Stimulated activated naive B cell treated with anti-CD40 and anti-IgM and Interleukin-4, amounts not matched to agents 10 μg/mL and 1 μg/mL and 100 μg/mL, for 72 hours (primary cell): ENCODE measurements around the gene OTUB2.
A peak's percentile ranks its signal among the peaks of the same experiment; 100 is the strongest.

Experiments
- ATAC-seq, 2 donors: fragments of 150-1000 bp; cut with Tn5 transposase; replicated peaks; 2 replicates each; pipeline ENCODE4 v1.10.0; 2021; ENCODE audit warnings: moderate library complexity in 1 of 2
- DNase-seq: peaks from one replicate; pipeline ENCODE4 v3.0.0; 2021
- H3K27ac Mint-ChIP-seq: one replicate; pipeline ENCODE4 v1.8.0; 2022; ENCODE audit warnings: mild to moderate bottlenecking, mixed read lengths
- H3K27me3 Mint-ChIP-seq, 2 donors: one replicate each; pipeline ENCODE4 v1.8.0; 2022; ENCODE audit warnings: mixed read lengths in 2 of 2
- H3K36me3 Mint-ChIP-seq, 2 donors: one replicate each; pipeline ENCODE4 v1.8.0; 2022; ENCODE audit warnings: mixed read lengths in 2 of 2, mild to moderate bottlenecking in 1 of 2
- H3K4me1 Mint-ChIP-seq, 2 donors: one replicate each; pipeline ENCODE4 v1.8.0; 2022; ENCODE audit warnings: mixed read lengths in 2 of 2, mild to moderate bottlenecking in 1 of 2
- H3K4me3 Mint-ChIP-seq, 2 donors: one replicate each; pipeline ENCODE4 v1.8.0; 2022; ENCODE audit warnings: mild to moderate bottlenecking in 2 of 2, mixed read lengths in 2 of 2, moderate library complexity in 1 of 2
- H3K9me3 Mint-ChIP-seq, 2 donors: one replicate each; pipeline ENCODE4 v1.8.0; 2022; ENCODE audit warnings: mixed read lengths in 2 of 2, mild to moderate bottlenecking in 1 of 2

OTUB2 gene

GRCh38 chr14:94021001-94021400 lies 5.1 kb upstream of the OTUB2 start:
- no peak for DNase-seq
- H3K27ac Mint-ChIP-seq = no peak overlapping the region
- H3K9me3 Mint-ChIP-seq = no peaks in the 10 kb centered on the region
- peaks cover 51 to 67% of the 10 kb centered on the region in 2 donors for H3K27me3 Mint-ChIP-seq
- no peaks in the 10 kb centered on the region for H3K36me3 Mint-ChIP-seq
- peak in 1 of 2 donors; percentile 17 for ATAC-seq
- peaks cover 0 to 2% of the 10 kb centered on the region in 2 donors for H3K4me1 Mint-ChIP-seq
- H3K4me3 Mint-ChIP-seq = no peak overlapping the region

- DNase-seq (no peak), ATAC-seq (no peak)
- no peaks in the 10 kb centered on the region for H3K36me3 Mint-ChIP-seq
- no peaks in the 10 kb centered on the region for H3K9me3 Mint-ChIP-seq
- no peak overlapping the region for H3K27ac Mint-ChIP-seq
- H3K27me3 Mint-ChIP-seq = peaks cover 50 to 62% of the 10 kb centered on the region in 2 donors
- H3K4me3 Mint-ChIP-seq = no peak overlapping the region
- peaks cover 0 to 3% of the 10 kb centered on the region in 2 donors for H3K4me1 Mint-ChIP-seq
These were observed 4.6 kb upstream of the OTUB2 start for GRCh38 chr14:94021416-94022157.

DNA sequence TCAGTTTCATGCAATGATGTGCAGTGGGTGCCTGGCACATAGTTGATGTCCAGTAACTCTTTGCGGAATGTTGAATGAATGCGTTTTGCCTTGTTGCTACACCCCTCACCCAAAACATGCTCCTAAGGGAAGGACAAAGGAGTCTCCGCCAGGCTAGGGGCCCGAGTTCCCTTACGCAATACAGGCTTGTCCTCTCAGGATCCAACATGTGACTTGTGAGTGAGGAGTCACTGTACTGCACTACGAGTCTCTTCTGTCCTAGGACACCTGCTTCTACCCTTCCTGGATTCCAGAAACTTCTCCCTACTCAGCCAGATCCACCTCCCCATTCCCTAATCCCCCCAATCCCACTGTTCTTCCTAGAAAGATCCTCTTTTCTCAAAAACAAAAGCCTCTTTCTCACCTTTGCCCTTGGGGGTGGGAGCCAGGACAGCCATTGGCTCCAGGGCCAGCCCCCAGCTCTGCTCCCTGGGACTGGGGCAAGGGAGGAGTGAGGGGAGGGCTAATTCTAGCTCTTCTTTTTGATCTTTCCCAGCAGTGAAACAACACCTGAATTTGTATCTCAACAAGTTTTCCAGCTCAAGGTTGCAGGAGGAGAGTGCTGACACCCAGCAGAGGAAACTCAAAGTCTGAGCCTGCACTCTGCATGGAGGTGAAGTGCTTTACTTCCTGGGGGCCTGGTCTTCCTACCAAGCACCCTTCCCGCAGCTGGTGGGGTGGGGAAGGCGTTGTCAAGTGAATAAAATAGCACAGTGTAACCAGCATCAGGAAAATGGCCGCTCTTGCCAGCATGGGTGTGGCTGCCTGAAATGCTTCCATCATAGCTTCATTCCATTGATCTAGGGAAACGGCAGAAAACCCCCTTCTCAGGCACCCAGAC lies 3.4 kb upstream of the OTUB2 start:
- no peak overlapping the region for H3K4me3 Mint-ChIP-seq
- H3K27me3 Mint-ChIP-seq = peaks cover 45 to 58% of the 10 kb centered on the region in 2 donors
- H3K27ac Mint-ChIP-seq = peak overlapping the region; percentile 3
- no peaks in the 10 kb centered on the region for H3K36me3 Mint-ChIP-seq
- ATAC-seq = no peak
- no peak for DNase-seq
- no peaks in the 10 kb centered on the region for H3K9me3 Mint-ChIP-seq
- H3K4me1 Mint-ChIP-seq = peaks cover 0 to 3% of the 10 kb centered on the region in 2 donors

- Mint-ChIP-seq H3K4me1 (peaks cover 0 to 11% of the 10 kb centered on the region in 2 donors), H3K27me3 (peaks cover 40 to 49% of the 10 kb centered on the region in 2 donors), H3K36me3 (no peaks in the 10 kb centered on the region), H3K4me3 (no peak overlapping the region), H3K27ac (no peak overlapping the region), H3K9me3 (no peaks in the 10 kb centered on the region)
- ATAC-seq (no peak), DNase-seq (no peak)
These were observed 1.6 kb upstream of the OTUB2 start for GRCh38 chr14:94024549-94024948.

DNA sequence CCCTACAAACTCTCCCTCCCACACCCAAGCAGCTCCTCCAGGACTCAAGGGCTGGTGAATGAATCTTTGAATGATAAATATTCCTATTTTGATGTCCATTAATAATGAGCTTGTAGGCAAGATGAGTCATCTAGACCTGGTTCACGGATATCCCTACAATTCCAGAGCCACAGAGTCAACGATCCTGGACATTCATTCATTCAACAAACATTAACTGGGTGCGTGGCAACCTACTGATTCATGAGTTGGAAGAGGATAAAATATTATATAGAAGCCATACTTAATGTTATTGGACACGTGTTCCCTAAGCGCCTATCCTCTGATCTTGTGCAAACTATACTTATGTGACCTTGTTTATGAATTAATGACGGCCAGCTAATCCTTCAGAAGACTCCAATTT lies 420 bp upstream of the OTUB2 start:
- no peak overlapping the region for H3K27ac Mint-ChIP-seq
- H3K4me1 Mint-ChIP-seq = peaks cover 0 to 11% of the 10 kb centered on the region in 2 donors
- no peak for DNase-seq

DNA sequence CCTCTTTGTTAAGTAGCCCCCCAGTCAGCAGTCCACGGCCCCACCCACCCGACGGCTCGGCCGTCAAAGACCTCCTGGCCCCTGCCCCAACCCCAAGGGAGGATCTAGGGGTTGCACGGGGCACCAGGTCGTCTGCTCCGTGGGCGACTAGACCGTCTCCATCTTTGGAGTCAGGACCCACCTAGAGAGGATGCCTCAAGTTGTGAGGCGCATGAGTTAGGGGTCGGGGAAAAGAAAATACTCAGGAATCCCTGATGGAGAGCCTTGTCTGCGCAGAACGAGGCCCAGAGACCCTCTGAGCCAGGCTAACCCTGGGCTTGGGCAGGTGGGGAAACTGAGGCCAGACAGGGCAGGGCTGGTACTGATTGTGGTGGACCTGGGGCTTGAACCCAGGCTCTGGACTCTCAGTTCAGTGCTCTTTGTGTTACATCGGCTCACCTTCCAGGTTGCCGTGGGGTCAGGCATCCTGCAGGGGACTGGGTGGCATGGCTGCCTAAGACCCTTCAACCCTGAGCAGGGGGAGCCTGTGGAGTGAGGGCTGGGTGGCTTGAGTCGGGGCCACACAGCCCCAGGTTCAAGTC lies 839 bp downstream of the OTUB2 start:
- H3K4me3 Mint-ChIP-seq = peak overlapping the region; percentile 34 to 71
- peaks cover 0 to 11% of the 10 kb centered on the region in 2 donors for H3K4me1 Mint-ChIP-seq

More for the DNA sequence above, 420 bp upstream of the OTUB2 start:
- no peaks in the 10 kb centered on the region for H3K36me3 Mint-ChIP-seq
- ATAC-seq = no peak
- peak overlapping the region; percentile 63 to 77 for H3K4me3 Mint-ChIP-seq
- peaks cover 43 to 47% of the 10 kb centered on the region in 2 donors for H3K27me3 Mint-ChIP-seq
- H3K9me3 Mint-ChIP-seq = no peaks in the 10 kb centered on the region

DNA sequence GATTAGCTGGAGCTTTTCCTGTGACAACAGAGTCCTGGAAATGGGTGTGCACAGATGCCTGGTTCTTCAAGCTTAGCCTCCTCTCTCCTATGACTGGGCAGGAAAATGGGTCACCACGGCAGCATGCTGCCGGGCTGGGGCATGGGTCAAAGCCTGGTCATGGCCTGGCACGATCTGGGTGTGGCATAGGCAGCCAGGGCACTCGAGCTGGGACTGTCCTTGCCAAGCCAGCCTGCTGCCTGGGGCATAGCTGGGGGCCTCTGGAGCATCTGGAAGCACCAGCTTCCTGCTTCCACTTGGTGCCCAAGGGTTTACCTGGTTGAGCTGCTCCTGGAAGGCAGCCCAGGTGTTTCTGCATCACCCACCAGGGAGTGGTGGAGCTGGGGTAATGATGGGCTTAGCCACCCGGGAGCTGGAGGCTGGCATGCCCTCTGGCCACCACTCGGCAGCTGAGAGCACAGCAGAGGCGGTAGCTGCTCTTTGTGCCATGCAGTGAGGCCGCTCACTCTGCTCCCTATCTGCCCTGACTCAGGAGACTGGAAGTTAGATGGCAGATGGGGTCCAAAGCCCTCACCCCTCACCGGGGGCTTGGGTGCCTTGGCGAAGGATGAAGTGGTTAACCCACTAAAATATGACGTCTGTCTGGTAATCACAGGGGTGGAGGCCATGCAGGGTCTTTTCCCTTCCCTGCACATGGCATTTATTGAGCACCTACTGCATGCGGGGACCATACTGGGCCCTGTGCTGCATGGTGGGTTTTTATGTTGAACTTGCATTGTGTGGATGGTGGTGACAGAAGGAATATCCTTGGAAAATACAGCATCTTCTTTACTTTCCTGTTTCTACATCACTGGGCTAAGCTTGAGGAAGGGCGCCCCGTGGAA lies 1.7 kb downstream of the OTUB2 start:
- ATAC-seq (no peak), DNase-seq (no peak)
- no peaks in the 10 kb centered on the region for H3K36me3 Mint-ChIP-seq
- H3K4me1 Mint-ChIP-seq = peaks cover 0 to 11% of the 10 kb centered on the region in 2 donors
- H3K9me3 Mint-ChIP-seq = no peaks in the 10 kb centered on the region
- peaks cover 31 to 32% of the 10 kb centered on the region in 2 donors for H3K27me3 Mint-ChIP-seq
- H3K27ac Mint-ChIP-seq = peak overlapping the region; percentile 56
- peak overlapping the region in 1 of 2 donors; percentile 30 for H3K4me3 Mint-ChIP-seq

More for the DNA sequence above, 839 bp downstream of the OTUB2 start:
- Mint-ChIP-seq H3K9me3 (no peaks in the 10 kb centered on the region), H3K27ac (no peak overlapping the region), H3K36me3 (no peaks in the 10 kb centered on the region), H3K27me3 (peaks cover 39 to 40% of the 10 kb centered on the region in 2 donors)
- DNase-seq (no peak), ATAC-seq (no peak)

DNA sequence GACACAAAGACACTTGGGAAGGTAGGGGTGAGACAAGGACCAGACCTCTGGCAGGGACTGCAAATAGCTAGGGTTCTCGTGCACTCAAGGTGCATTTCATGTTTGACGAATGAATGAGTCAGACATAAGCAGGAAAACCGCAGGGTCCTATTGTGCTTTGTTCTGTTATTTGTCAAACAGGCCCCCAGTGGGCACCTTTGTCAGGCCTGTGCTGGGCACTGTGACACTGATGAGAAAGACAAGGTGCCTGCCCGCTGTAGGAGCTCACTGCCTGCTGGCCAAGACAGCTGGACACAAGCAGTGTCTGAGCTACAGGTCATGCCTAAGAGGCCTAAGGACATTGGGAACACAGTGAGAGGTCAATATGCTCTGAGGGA lies 2.3 kb downstream of the OTUB2 start:
- Mint-ChIP-seq H3K27ac (no peak overlapping the region), H3K4me1 (peaks cover 0 to 11% of the 10 kb centered on the region in 2 donors), H3K27me3 (peaks cover 26 to 28% of the 10 kb centered on the region in 2 donors), H3K36me3 (no peaks in the 10 kb centered on the region), H3K9me3 (no peaks in the 10 kb centered on the region), H3K4me3 (peak overlapping the region in 1 of 2 donors; percentile 30)
- DNase-seq (no peak), ATAC-seq (no peak)

DNA sequence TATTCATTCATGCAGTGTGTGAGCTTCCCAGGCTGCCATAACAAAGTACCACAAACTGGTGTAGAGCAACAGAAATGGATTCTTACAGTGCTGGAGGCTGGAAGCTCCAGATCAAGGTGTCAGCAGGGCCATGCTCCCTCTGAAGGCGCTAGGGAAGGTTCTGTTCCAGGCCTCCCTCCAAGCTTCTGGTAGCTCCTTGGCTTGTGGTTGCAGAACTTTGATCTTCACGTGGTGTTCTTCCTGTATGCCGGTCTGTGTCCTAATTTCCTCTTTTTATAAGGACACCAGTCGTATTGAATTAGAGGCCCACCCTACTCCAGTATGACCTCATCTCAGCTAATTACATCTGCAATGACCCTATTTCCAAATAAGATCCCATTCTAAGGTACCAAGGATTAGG lies 3.1 kb downstream of the OTUB2 start:
- H3K27ac Mint-ChIP-seq = no peak overlapping the region
- no peaks in the 10 kb centered on the region for H3K36me3 Mint-ChIP-seq
- peaks cover 17 to 21% of the 10 kb centered on the region in 2 donors for H3K27me3 Mint-ChIP-seq
- no peak overlapping the region for H3K4me3 Mint-ChIP-seq
- DNase-seq (no peak), ATAC-seq (no peak)
- no peaks in the 10 kb centered on the region for H3K9me3 Mint-ChIP-seq
- H3K4me1 Mint-ChIP-seq = peaks cover 0 to 11% of the 10 kb centered on the region in 2 donors

GRCh38 chr14:94029671-94030203 lies 3.6 kb downstream of the OTUB2 start:
- ATAC-seq (no peak), DNase-seq (no peak)
- Mint-ChIP-seq H3K27ac (peak overlapping the region; percentile 63), H3K9me3 (no peaks in the 10 kb centered on the region), H3K4me1 (peaks cover 0 to 11% of the 10 kb centered on the region in 2 donors), H3K27me3 (peaks cover 13 to 17% of the 10 kb centered on the region in 2 donors), H3K4me3 (no peak overlapping the region), H3K36me3 (no peaks in the 10 kb centered on the region)

DNA sequence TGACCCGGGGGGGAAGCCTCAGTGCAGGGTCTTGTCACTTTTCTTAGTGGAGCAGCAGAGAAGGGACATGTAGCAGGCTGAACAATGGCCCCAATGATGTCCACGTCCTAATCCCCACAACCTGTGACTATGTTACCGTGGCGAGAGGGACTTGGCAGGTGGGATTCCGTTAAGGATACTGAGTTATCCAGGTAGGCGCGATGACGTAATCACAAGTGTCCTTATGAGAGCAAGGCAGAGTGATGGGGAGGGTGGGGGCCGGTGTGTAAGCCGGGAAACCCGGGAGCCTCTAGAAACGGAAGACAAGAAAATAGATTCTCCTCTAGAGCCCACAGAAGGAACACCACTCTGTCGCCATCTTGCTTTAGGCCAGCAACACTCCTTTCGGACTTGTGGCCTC lies 4.4 kb downstream of the OTUB2 start:
- ATAC-seq (no peak), DNase-seq (no peak)
- Mint-ChIP-seq H3K27ac (no peak overlapping the region), H3K27me3 (peaks cover 8 to 12% of the 10 kb centered on the region in 2 donors), H3K4me3 (no peak overlapping the region), H3K36me3 (no peaks in the 10 kb centered on the region), H3K4me1 (peaks cover 0 to 11% of the 10 kb centered on the region in 2 donors), H3K9me3 (no peaks in the 10 kb centered on the region)

- DNase-seq (no peak), ATAC-seq (no peak)
- Mint-ChIP-seq H3K9me3 (no peaks in the 10 kb centered on the region), H3K36me3 (no peaks in the 10 kb centered on the region), H3K27ac (no peak overlapping the region), H3K4me1 (peaks cover 0 to 8% of the 10 kb centered on the region in 2 donors), H3K4me3 (no peak overlapping the region), H3K27me3 (peaks cover 8 to 13% of the 10 kb centered on the region in 2 donors)
These were observed 5.2 kb downstream of the OTUB2 start for GRCh38 chr14:94031161-94031882.

DNA sequence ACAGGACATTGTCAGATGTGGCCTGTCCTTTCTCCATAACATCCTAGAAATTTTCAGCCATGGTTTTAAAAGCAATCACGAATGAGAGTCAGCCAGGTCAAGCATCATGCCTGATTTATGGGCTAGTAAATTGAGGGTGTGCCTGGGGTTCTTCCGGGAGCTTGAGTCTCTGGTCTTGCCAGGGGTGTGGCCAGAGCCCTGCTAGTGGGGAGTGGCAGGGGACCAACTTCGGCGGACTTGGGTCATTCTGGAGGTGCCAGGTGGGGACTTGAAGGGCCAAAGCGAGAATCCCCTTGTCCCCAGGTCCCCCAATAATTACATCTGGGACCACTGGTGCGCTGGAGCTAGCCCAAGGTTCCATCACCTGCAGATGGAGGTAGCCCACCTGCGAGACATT lies 5.7 kb downstream of the OTUB2 start:
- Mint-ChIP-seq H3K4me1 (peaks cover 5 to 11% of the 10 kb centered on the region in 2 donors), H3K27me3 (peaks cover 8 to 18% of the 10 kb centered on the region in 2 donors), H3K36me3 (no peaks in the 10 kb centered on the region), H3K9me3 (no peaks in the 10 kb centered on the region), H3K27ac (no peak overlapping the region), H3K4me3 (no peak overlapping the region)
- DNase-seq (no peak), ATAC-seq (no peak)
